ENCODE measurements around the gene MSI2.

DNA sequence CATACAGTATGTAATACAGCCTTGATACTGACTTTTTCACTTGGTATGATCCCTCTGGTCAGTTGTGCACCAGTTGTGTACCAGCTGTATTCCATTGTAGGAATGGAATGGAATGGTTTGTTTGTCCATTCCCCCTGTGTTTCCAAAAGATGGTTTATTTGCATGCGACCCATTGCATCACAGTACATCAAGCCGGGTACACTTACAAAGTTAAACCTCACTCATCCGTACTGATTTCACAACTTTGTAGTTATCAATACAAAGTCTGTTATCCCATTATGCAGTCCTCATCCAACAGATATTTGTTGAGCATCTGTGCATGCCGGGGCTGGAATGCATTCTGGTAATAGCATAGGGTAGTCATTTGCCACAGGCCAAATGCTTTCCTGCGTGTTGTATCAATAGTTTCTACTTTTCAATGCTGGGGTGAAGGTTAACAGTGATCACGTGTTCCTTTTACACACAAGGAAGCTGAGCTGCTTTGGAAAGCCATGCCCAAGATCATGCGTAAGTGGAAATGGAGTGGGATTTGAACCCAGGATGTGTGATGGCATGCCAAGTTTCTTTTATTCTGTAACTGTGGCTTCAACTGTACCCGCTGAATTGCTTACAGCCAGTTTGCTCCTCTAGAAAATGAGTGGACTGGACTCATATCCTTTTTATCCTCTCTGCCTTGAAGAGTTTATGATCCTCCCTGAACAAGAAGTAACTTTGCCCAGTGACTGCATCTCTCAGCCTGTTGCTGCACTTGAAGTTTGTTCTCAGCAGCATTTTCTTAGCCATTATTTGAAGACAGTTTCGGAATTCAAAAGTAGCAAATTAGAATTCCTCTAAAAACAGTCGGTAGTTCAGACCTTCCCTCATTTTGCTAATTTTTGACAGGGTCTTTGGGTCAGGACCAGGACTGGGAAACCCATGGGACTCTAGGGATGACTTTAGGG lies 260.2 kb downstream of the MSI2 start:
- TF ChIP-seq, protein P1, sequence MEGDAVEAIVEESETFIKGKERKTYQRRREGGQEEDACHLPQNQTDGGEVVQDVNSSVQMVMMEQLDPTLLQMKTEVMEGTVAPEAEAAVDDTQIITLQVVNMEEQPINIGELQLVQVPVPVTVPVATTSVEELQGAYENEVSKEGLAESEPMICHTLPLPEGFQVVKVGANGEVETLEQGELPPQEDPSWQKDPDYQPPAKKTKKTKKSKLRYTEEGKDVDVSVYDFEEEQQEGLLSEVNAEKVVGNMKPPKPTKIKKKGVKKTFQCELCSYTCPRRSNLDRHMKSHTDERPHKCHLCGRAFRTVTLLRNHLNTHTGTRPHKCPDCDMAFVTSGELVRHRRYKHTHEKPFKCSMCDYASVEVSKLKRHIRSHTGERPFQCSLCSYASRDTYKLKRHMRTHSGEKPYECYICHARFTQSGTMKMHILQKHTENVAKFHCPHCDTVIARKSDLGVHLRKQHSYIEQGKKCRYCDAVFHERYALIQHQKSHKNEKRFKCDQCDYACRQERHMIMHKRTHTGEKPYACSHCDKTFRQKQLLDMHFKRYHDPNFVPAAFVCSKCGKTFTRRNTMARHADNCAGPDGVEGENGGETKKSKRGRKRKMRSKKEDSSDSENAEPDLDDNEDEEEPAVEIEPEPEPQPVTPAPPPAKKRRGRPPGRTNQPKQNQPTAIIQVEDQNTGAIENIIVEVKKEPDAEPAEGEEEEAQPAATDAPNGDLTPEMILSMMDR (IDR thresholded peaks at IDR 0.05) = no peak
- no peak for TF ChIP-seq POLR2A (IDR thresholded peaks at IDR 0.05)
